Suprapubic skin (tissue), 3 donors: ENCODE measurements around the gene MTTP.

Experiments used
- CTCF ChIP-seq, 2 donors: fragments of 200-600 bp in 1 of 2; fragments of 450-650 bp in 1 of 2; sonication (generic) in 1 of 2; IDR thresholded peaks; one replicate each; pipeline ENCODE4 v1.5.1; 2016 to 2019; ENCODE audit warnings: antibody characterized with exemption in 2 of 2, mild to moderate bottlenecking in 1 of 2, moderate library complexity in 1 of 2
- POLR2A ChIP-seq, 2 donors: fragments of 450-650 bp; IDR thresholded peaks; one replicate each; pipeline ENCODE4 v1.6.1; 2017; ENCODE audit warnings: antibody characterized with exemption in 2 of 2, mild to moderate bottlenecking in 2 of 2, moderate library complexity in 2 of 2

DNA sequence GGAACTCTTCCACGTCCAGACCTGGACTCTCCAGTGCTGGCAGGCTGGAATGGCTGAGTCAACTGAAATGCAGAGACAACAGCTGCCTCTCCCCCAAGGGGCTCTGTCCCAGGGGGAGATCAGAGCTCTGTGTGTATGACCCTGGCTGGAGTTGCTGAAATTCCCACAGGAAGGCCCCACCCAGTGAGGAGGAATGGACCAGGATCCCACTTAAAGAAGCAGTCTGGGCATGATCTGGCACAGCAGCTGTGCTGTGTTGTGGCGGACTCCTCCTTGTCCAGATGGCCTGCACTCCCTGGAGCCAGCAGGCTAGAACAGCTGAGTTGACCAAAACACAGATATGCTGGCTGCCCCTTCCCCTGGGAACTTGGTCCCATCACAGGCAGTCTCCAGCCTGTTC lies 38.4 kb upstream of the MTTP start:
- no peak for TF ChIP-seq POLR2A (IDR thresholded peaks at IDR 0.05)
- TF ChIP-seq CTCF (IDR thresholded peaks at IDR 0.05) = no peak
